ENCODE results near the gene KSR1. TPM values are rescaled to one million over a fixed set of nuclear protein-coding genes. Genes with fewer than 3 reads are reported as not detected.

The KSR1 gene
- total and polyA plus RNA-seq, 9 of the 15 experiments (the other 6 are each of a cell fraction or from before 2014, with no cell fraction given), result 1.4 to 51.7 (median 18.4) TPM

DNA sequence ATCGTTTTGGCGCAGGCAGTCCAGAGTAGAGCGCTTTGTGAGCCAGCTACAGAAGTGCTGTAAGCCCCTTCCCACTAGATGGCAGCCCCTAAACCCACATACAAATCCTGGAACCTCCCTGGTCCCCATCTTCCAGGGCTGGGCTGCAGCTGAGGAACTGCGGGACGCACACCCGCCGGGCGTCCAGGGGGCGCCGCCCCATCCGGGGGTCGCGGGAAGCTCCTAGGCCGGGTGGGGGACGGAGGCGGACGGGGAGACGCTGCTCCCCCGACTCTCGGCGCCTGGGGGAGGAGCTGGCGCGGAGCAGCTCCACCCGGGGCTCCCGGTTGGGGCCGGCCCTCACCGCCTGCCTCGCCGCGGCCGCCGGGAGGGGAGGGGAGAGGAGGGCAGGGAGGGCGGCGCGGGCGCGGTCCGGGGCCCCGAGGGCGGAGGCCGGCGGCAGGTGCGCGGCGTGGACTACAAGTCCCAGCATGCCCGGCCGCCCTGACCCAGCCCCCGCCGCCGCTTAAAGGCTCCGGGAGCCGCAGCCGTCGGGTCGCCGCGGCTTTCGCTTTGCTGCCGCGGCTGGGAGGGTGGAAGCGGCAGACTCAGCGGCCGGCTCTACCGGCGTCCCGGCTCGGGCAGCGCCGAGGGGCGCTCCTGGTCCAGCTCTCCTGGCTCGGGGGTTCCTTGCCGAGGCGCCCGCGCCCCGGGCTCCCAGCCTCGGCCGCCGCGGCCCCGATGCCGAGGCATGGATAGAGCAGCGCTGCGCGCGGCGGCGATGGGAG, at the start of gene KSR1 (continued):
- TF ChIP-seq, protein P1, sequence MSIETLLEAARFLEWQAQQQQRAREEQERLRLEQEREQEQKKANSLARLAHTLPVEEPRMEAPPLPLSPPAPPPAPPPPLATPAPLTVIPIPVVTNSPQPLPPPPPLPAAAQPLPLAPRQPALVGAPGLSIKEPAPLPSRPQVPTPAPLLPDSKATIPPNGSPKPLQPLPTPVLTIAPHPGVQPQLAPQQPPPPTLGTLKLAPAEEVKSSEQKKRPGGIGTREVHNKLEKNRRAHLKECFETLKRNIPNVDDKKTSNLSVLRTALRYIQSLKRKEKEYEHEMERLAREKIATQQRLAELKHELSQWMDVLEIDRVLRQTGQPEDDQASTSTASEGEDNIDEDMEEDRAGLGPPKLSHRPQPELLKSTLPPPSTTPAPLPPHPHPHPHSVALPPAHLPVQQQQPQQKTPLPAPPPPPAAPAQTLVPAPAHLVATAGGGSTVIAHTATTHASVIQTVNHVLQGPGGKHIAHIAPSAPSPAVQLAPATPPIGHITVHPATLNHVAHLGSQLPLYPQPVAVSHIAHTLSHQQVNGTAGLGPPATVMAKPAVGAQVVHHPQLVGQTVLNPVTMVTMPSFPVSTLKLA (conservative IDR thresholded peaks at IDR 0.05), result peak in 1 of 2 experiments; percentile 14; a peak in 1 of 4 replicates
- TF ChIP-seq PML (IDR thresholded peaks at IDR 0.05; ENCODE audit: low read length), result 0 out of 2 replicates have a peak, but pooled peaks have one; percentile 21
- TF ChIP-seq C11orf30 (IDR thresholded peaks at IDR 0.05; ENCODE audit: low read depth), result no peak
- TF ChIP-seq, protein P2, sequence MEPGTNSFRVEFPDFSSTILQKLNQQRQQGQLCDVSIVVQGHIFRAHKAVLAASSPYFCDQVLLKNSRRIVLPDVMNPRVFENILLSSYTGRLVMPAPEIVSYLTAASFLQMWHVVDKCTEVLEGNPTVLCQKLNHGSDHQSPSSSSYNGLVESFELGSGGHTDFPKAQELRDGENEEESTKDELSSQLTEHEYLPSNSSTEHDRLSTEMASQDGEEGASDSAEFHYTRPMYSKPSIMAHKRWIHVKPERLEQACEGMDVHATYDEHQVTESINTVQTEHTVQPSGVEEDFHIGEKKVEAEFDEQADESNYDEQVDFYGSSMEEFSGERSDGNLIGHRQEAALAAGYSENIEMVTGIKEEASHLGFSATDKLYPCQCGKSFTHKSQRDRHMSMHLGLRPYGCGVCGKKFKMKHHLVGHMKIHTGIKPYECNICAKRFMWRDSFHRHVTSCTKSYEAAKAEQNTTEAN (CRISPR knock-in tag; IDR thresholded peaks at IDR 0.05), result no peak
- TF ChIP-seq, protein P3, sequence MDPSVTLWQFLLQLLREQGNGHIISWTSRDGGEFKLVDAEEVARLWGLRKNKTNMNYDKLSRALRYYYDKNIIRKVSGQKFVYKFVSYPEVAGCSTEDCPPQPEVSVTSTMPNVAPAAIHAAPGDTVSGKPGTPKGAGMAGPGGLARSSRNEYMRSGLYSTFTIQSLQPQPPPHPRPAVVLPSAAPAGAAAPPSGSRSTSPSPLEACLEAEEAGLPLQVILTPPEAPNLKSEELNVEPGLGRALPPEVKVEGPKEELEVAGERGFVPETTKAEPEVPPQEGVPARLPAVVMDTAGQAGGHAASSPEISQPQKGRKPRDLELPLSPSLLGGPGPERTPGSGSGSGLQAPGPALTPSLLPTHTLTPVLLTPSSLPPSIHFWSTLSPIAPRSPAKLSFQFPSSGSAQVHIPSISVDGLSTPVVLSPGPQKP (CRISPR knock-in tag; IDR thresholded peaks at IDR 0.05), result no peak
- TF ChIP-seq TSC22D4 (tag; IDR thresholded peaks at IDR 0.05), result no peak
- TF ChIP-seq, protein P4, sequence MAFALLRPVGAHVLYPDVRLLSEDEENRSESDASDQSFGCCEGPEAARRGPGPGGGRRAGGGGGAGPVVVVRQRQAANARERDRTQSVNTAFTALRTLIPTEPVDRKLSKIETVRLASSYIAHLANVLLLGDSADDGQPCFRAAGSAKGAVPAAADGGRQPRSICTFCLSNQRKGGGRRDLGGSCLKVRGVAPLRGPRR (CRISPR knock-in tag; IDR thresholded peaks at IDR 0.05), result no peak
- no peak for TF ChIP-seq LEF1 (IDR thresholded peaks at IDR 0.05)
- TF ChIP-seq SPI1 (IDR thresholded peaks at IDR 0.05; ENCODE audit: borderline replicate concordance, low read depth, low read length), result peak; percentile 51; the same call in 1 of the 2 replicates
- 0 out of 2 replicates have a peak, but pooled peaks have one; percentile 40 for TF ChIP-seq MYNN (IDR thresholded peaks at IDR 0.05)
- no peak for TF ChIP-seq MYNN (CRISPR knock-in tag; IDR thresholded peaks at IDR 0.05)
- TF ChIP-seq, protein P5, sequence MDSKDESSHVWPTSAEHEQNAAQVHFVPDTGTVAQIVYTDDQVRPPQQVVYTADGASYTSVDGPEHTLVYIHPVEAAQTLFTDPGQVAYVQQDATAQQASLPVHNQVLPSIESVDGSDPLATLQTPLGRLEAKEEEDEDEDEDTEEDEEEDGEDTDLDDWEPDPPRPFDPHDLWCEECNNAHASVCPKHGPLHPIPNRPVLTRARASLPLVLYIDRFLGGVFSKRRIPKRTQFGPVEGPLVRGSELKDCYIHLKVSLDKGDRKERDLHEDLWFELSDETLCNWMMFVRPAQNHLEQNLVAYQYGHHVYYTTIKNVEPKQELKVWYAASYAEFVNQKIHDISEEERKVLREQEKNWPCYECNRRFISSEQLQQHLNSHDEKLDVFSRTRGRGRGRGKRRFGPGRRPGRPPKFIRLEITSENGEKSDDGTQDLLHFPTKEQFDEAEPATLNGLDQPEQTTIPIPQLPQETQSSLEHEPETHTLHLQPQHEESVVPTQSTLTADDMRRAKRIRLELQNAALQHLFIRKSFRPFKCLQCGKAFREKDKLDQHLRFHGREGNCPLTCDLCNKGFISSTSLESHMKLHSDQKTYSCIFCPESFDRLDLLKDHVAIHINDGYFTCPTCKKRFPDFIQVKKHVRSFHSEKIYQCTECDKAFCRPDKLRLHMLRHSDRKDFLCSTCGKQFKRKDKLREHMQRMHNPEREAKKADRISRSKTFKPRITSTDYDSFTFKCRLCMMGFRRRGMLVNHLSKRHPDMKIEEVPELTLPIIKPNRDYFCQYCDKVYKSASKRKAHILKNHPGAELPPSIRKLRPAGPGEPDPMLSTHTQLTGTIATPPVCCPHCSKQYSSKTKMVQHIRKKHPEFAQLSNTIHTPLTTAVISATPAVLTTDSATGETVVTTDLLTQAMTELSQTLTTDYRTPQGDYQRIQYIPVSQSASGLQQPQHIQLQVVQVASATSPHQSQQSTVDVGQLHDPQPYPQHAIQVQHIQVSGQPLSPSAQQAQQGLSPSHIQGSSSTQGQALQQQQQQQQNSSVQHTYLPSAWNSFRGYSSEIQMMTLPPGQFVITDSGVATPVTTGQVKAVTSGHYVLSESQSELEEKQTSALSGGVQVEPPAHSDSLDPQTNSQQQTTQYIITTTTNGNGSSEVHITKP (IDR thresholded peaks at IDR 0.05; ENCODE audit: partially characterized antibody), result no peak
- no peak for TF ChIP-seq ZNF133 (CRISPR knock-in tag; IDR thresholded peaks at IDR 0.05)
- no peak for TF ChIP-seq ZKSCAN8 (CRISPR knock-in tag; IDR thresholded peaks at IDR 0.05)
